ENCODE measurements around the gene PWWP2B.
A peak's percentile ranks its signal among the peaks of the same experiment; 100 is the strongest.

PWWP2B gene

GRCh38 chr10:132462463-132463332 lies 65.7 kb downstream of the PWWP2B start:
- Histone ChIP-seq H3K27me3 (ENCODE audit: low read depth, low read length) (no peaks in the 10 kb centered on the region), H3K27ac (ENCODE audit: low read length) (no peak overlapping the region), H3K4me3 (ENCODE audit: low read depth in 1 of 2, low read length in 2 of 2) (no peak overlapping the region), H3K36me3 (ENCODE audit: control insufficient read depth in 1 of 2, insufficient read depth in 2 of 2, low read length in 2 of 2) (no peaks in the 10 kb centered on the region), H3K9me3 (ENCODE audit: control insufficient read depth in 1 of 2, low read length in 2 of 2) (no peaks in the 10 kb centered on the region), H3K4me1 (ENCODE audit: control insufficient read depth in 1 of 2, insufficient read depth in 2 of 2, low read length in 2 of 2) (peaks cover 0 to 41% of the 10 kb centered on the region in 2 donors)

DNA sequence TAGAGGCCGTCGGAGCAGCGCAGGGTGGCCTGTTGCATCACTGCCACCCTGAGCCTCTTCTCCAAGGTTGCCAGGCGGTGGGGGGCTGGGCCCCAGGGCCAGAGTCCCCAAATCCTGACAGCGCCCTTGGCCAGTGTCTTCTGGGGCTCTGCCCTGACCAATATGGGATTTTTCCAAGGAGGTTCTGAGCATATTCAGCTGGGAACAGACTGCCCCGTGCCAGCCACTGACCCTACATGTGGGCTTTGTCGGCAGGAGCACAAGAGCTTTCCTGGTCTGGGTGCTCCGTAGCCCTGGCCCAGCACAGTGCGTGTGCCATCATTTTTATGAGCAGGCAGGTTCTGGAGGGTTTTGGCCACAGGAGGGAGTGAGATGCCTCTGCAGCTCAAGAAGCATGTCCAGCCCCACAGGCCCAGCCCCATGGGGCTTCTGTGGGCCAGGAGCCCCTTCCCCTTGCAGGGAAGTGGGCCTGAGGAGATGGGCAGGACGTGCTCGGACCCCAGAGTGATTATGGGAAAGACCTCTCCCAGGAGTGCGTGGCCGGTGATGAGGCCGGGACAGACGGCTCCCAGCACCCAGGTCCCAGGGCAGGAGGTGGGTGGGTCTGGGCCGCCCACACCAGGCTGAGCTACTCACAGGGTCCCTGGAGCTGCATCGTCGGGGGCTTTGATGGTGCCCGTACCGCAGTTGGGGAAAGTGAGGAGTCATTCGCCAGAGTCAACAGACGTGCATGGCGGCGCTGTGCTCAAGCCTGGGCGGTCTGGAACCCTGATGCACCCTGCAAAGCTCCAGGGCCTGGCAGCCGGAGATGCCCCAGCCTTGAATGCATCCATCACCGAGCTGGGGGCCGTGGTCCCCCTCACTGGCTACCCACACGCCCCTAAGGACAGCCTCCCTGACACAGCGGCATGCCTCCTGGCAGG lies 66.6 kb downstream of the PWWP2B start:
- Histone ChIP-seq H3K36me3 (ENCODE audit: control insufficient read depth in 1 of 2, insufficient read depth in 2 of 2, low read length in 2 of 2) (no peaks in the 10 kb centered on the region), H3K9me3 (ENCODE audit: control insufficient read depth in 1 of 2, low read length in 2 of 2) (no peaks in the 10 kb centered on the region), H3K4me1 (ENCODE audit: control insufficient read depth in 1 of 2, insufficient read depth in 2 of 2, low read length in 2 of 2) (peaks cover 0 to 43% of the 10 kb centered on the region in 2 donors), H3K4me3 (ENCODE audit: low read depth in 1 of 2, low read length in 2 of 2) (no peak overlapping the region), H3K27me3 (ENCODE audit: low read depth, low read length) (no peaks in the 10 kb centered on the region), H3K27ac (ENCODE audit: low read length) (no peak overlapping the region)

DNA sequence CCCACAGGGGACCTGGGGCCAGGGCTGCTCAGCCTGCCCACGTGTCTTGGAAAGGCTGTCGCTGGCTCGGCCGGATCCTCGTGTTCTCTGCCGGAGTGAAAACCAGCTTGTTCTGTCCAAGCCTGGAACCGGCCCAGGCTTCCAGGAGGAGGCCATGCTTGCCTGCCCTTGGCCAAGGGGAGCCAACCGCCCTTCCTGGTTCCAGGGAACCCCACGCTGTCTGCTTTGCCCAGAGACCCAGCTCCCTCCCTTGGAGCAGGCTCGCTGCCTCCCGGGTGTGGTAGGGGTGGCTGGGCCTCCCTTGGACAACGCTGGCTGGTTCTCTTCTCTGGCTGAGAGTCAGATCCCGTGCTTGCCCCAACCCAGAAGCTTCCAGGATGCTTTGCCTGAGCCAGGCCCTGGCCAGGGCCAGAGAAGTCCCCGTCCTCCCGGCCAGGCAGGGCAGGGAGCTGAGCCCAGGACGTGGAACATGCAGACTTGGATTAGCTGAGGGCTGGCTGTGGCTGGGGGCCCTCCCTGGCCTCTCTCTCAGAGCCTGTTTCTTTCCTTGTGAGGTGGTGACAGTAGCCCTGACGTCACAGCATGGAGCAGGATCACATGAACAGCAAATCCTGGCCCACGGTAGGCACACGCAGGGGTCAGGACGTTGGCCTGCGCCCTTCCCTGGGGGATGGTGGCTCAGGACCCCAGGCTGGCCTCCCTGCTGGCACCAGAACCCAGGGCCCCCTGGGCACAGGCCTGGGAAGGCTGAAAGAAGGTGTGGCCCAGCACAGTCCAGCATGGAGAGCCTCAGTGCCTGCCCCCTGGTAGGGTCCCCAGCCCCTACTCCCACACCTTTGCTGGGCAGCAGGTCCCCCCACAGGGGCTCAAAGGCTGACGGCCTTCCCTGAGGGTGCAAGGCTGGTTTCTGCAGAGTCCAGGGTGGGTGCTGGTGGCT lies 67.5 kb downstream of the PWWP2B start:
- Histone ChIP-seq H3K27ac (ENCODE audit: low read length) (peak overlapping the region; percentile 83), H3K4me1 (ENCODE audit: control insufficient read depth in 1 of 2, insufficient read depth in 2 of 2, low read length in 2 of 2) (peaks cover 0 to 47% of the 10 kb centered on the region in 2 donors), H3K9me3 (ENCODE audit: control insufficient read depth in 1 of 2, low read length in 2 of 2) (no peaks in the 10 kb centered on the region)

DNA sequence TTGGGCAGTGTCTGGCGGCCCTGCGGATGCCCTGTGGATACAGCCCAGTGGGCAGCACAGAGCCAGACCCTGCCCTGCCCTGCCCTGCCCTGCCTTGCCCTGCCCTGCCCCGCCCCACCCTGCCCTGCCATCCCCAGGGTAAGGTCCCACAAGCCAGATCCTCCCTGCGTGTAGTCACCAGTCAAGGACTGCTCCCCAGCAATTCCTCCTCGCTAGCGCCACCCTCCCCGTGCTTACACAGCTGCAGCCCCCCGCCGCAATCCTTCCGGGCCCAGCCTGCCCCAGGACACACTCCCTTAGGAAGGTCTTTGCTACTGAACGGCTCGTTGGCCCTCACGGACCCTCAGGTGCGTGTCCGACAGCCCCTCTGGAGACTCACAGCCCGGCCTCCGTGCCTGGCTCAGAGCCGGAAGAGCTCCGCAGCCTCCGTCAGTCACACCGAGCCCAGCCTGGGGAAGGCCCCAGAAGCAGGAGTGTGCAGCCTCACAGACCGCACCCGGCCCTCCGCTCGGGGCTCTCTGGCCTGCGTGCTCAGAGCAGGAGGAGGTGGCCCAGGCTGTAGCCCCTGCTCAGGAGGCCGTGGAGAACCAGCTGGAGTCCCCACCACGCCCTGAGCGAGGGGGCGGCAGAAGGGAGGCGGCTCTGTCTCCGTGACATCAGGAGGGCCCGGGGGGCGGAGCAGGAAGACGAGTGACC lies 68.3 kb downstream of the PWWP2B start:
- H3K4me1 ChIP-seq (ENCODE audit: control insufficient read depth in 1 of 2, insufficient read depth in 2 of 2, low read length in 2 of 2), result peaks cover 0 to 49% of the 10 kb centered on the region in 2 donors
- H3K27me3 ChIP-seq (ENCODE audit: low read depth, low read length), result no peaks in the 10 kb centered on the region
- no peak overlapping the region for H3K4me3 ChIP-seq (ENCODE audit: low read depth in 1 of 2, low read length in 2 of 2)

More for the DNA sequence above, 67.5 kb downstream of the PWWP2B start:
- Histone ChIP-seq H3K36me3 (ENCODE audit: control insufficient read depth in 1 of 2, insufficient read depth in 2 of 2, low read length in 2 of 2) (no peaks in the 10 kb centered on the region), H3K4me3 (ENCODE audit: low read depth in 1 of 2, low read length in 2 of 2) (peak overlapping the region in 1 of 2 donors; percentile 14), H3K27me3 (ENCODE audit: low read depth, low read length) (no peaks in the 10 kb centered on the region)

GRCh38 chr10:132465889-132466519 lies 69.0 kb downstream of the PWWP2B start:
- Histone ChIP-seq H3K4me1 (ENCODE audit: control insufficient read depth in 1 of 2, insufficient read depth in 2 of 2, low read length in 2 of 2) (peaks cover 0 to 49% of the 10 kb centered on the region in 2 donors), H3K27me3 (ENCODE audit: low read depth, low read length) (no peaks in the 10 kb centered on the region), H3K36me3 (ENCODE audit: control insufficient read depth in 1 of 2, insufficient read depth in 2 of 2, low read length in 2 of 2) (no peaks in the 10 kb centered on the region), H3K4me3 (ENCODE audit: low read depth in 1 of 2, low read length in 2 of 2) (no peak overlapping the region), H3K9me3 (ENCODE audit: control insufficient read depth in 1 of 2, low read length in 2 of 2) (no peaks in the 10 kb centered on the region), H3K27ac (ENCODE audit: low read length) (no peak overlapping the region)

More for the DNA sequence above, 68.3 kb downstream of the PWWP2B start:
- Histone ChIP-seq H3K36me3 (ENCODE audit: control insufficient read depth in 1 of 2, insufficient read depth in 2 of 2, low read length in 2 of 2) (no peaks in the 10 kb centered on the region), H3K9me3 (ENCODE audit: control insufficient read depth in 1 of 2, low read length in 2 of 2) (no peaks in the 10 kb centered on the region), H3K27ac (ENCODE audit: low read length) (no peak overlapping the region)

- Histone ChIP-seq H3K4me3 (ENCODE audit: low read depth in 1 of 2, low read length in 2 of 2) (no peak overlapping the region), H3K9me3 (ENCODE audit: control insufficient read depth in 1 of 2, low read length in 2 of 2) (no peaks in the 10 kb centered on the region), H3K27ac (ENCODE audit: low read length) (no peak overlapping the region), H3K27me3 (ENCODE audit: low read depth, low read length) (no peaks in the 10 kb centered on the region), H3K36me3 (ENCODE audit: control insufficient read depth in 1 of 2, insufficient read depth in 2 of 2, low read length in 2 of 2) (no peaks in the 10 kb centered on the region), H3K4me1 (ENCODE audit: control insufficient read depth in 1 of 2, insufficient read depth in 2 of 2, low read length in 2 of 2) (peaks cover 0 to 49% of the 10 kb centered on the region in 2 donors)
Measured at GRCh38 chr10:132466520-132467463, 69.8 kb downstream of the PWWP2B start.
